AG09309 (cell line): Measurements from ENCODE around the gene CLASP2.

ENCODE experiments used
- DNase-seq: peaks from one replicate; pipeline ENCODE4 v3.0.0-alpha.2; 2010; ENCODE audit warnings: low read depth
- H3K4me3 ChIP-seq: 2 replicates; pipeline ENCODE4 v1.5.1; 2011; ENCODE audit warnings: mild to moderate bottlenecking, low read depth, low read length, moderate library complexity; ENCODE audit not compliant: control insufficient read depth
- CTCF ChIP-seq: IDR thresholded peaks from 2 replicates; pipeline ENCODE4 v1.5.1; 2011; ENCODE audit warnings: mild to moderate bottlenecking, low read depth, low read length, inconsistent platforms; ENCODE audit not compliant: insufficient read depth, control insufficient read depth; ENCODE audit errors: missing control alignments

Gene CLASP2

GRCh38 chr3:33722191-33722590 lies 4.1 kb upstream of the CLASP2 start:
- no peak for TF ChIP-seq CTCF
- no peak for DNase-seq
- no peak overlapping the region for H3K4me3 ChIP-seq

GRCh38 chr3:33718595-33718907 lies 497 bp upstream of the CLASP2 start:
- TF ChIP-seq CTCF = no peak
- no peak for DNase-seq
- H3K4me3 ChIP-seq = peak overlapping the region; percentile 87

- H3K4me3 ChIP-seq = peak overlapping the region; percentile 87
- DNase-seq = no peak
- no peak for TF ChIP-seq CTCF
These were observed 513 bp downstream of the CLASP2 start for GRCh38 chr3:33717616-33717865.

- TF ChIP-seq CTCF = no peak
- peak overlapping the region; percentile 87; the same call in 1 of the 2 replicates for H3K4me3 ChIP-seq
- no peak for DNase-seq
These were observed 1.8 kb downstream of the CLASP2 start for GRCh38 chr3:33716227-33716626.

GRCh38 chr3:33711100-33711499 lies 7.0 kb downstream of the CLASP2 start:
- TF ChIP-seq CTCF = no peak
- no peak overlapping the region for H3K4me3 ChIP-seq
- DNase-seq = no peak

GRCh38 chr3:33706056-33706455 lies 12.0 kb downstream of the CLASP2 start:
- no peak for DNase-seq
- H3K4me3 ChIP-seq = no peak overlapping the region
- TF ChIP-seq CTCF = no peak

- no peak for DNase-seq
- no peak for TF ChIP-seq CTCF
- no peak overlapping the region for H3K4me3 ChIP-seq
These were observed 13.2 kb downstream of the CLASP2 start for GRCh38 chr3:33704891-33705290.
